ENCODE results near the gene RGS7. TPM values are rescaled to one million over a fixed set of nuclear protein-coding genes. Genes with fewer than 3 reads are reported as not detected.
"Not testable (repeated sequence)": the region's sequence is repeated elsewhere in the genome, so short reads cannot be mapped to it uniquely, and the experiment has no call there.

The RGS7 gene
- total RNA-seq, 2 donors from 2014 or later, result 0.10 to 0.24 TPM

DNA sequence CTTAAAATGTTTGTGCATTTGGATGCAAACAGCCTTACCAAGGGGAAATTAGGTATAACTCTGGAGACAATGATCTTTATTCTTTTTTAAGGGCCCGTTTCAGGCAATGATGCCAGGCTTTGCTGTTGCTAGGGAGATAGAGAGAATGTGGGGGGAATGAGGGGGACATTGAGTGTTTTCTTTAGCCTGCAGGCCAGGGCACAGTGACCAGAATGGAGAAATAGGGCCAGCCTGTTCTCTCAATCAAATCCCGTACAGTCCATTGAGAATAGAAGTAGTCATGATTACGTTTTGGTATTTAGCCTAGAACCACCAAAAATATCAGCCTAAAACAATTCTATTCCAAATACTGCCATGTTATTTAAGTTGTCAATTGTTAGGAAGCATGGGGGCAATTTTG is 49.0 kb downstream of the RGS7 start:
- TF ChIP-seq, protein P1, sequence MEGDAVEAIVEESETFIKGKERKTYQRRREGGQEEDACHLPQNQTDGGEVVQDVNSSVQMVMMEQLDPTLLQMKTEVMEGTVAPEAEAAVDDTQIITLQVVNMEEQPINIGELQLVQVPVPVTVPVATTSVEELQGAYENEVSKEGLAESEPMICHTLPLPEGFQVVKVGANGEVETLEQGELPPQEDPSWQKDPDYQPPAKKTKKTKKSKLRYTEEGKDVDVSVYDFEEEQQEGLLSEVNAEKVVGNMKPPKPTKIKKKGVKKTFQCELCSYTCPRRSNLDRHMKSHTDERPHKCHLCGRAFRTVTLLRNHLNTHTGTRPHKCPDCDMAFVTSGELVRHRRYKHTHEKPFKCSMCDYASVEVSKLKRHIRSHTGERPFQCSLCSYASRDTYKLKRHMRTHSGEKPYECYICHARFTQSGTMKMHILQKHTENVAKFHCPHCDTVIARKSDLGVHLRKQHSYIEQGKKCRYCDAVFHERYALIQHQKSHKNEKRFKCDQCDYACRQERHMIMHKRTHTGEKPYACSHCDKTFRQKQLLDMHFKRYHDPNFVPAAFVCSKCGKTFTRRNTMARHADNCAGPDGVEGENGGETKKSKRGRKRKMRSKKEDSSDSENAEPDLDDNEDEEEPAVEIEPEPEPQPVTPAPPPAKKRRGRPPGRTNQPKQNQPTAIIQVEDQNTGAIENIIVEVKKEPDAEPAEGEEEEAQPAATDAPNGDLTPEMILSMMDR (IDR thresholded peaks at IDR 0.05), result no peak
- H3K27me3 ChIP-seq, result no peaks in the 10 kb centered on the region
- DNase-seq, result no peak
- intact Hi-C loops (cut with DNase I), result no loop called here
- H3K9me3 ChIP-seq, result no peaks in the 10 kb centered on the region
- no peaks in the 10 kb centered on the region for H3K4me1 ChIP-seq
- no peak overlapping the region for H3K9ac ChIP-seq (ENCODE audit: low read depth in 2 of 2, low read length in 2 of 2)
- no peaks in the 10 kb centered on the region for H3K36me3 ChIP-seq
- H3K27ac ChIP-seq, result no peak overlapping the region
- H3K4me3 ChIP-seq, result no peak overlapping the region

DNA sequence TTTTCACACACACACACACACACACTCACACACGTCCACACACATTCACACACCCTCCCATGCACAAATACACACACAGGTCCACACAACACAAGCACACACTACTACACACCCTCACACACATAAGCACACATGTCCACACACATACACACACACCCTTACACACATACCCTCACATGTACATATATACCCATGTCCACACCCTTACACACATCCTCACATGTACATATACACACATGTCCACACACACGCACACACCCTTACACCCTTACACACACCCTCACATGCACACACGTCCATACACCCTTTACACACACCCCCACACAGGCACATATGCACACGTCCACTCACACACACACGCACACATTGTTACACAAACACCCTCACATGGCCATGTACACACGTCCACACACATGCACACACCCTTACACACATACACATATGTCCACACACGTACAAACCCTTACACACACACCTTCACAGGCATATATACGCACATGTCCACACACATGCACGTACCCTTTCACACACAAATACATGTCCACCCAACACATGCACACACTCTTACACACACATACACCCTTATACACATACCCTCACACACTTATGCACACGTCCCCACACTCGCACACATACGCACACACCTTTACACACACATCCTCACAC is 50.7 kb downstream of the RGS7 start:
- intact Hi-C loops (cut with DNase I), result no loop called here
- TF ChIP-seq, protein P1 (IDR thresholded peaks at IDR 0.05), result no peak
- H3K4me1 ChIP-seq, result no peaks in the 10 kb centered on the region
- H3K4me3 ChIP-seq, result no peak overlapping the region
- no peak overlapping the region for H3K27ac ChIP-seq
- no peaks in the 10 kb centered on the region for H3K27me3 ChIP-seq
- H3K9ac ChIP-seq (ENCODE audit: low read depth in 2 of 2, low read length in 2 of 2), result no peak overlapping the region
- no peaks in the 10 kb centered on the region for H3K9me3 ChIP-seq
- no peaks in the 10 kb centered on the region for H3K36me3 ChIP-seq
- DNase-seq, result no peak

DNA sequence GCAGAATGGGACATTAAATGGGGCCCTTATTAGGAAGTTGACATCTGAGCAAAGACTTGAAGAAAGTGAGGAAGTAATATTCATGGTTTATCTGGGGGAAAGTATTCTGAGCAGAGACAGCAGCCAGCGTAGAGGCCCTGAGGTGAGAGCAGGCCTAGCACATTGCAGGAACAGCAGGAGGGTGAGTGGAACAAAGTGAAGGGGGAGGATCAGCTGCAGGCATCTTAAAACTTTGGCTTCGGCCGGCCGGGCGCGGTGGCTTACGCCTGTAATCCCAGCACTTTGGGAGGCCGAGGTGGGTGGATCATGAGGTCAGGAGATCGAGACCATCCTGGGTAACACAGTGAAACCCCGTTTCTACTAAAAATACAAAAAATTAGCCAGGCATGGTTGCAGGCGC is 55.0 kb downstream of the RGS7 start:
- DNase-seq; H3K9me3 ChIP-seq; intact Hi-C loops (cut with DNase I): not testable (repeated sequence)

DNA sequence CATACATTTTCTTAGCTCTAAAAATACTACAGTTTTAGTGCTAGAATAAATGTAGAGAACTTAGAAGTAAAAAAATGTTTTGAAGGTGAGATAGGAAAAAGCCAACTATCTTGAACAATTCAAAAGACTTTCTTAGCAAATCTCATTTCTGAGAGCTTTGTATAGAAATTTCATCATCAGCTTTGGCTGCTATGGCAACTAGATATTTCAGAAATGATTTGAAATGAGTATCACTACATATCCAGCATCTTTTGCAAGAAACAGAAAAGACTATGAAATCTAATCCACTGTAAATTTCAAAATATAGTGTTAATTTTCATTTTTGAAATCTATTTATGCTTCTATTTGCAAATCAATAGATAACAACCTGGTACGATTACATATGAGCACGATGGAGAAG is 57.7 kb downstream of the RGS7 start:
- no peak for DNase-seq
- intact Hi-C loops (cut with DNase I), result no loop called here

More for the DNA sequence above, 55.0 kb downstream of the RGS7 start:
- H3K9ac ChIP-seq (ENCODE audit: low read depth in 2 of 2, low read length in 2 of 2); H3K27ac ChIP-seq; H3K27me3 ChIP-seq; H3K4me3 ChIP-seq; H3K4me1 ChIP-seq; H3K36me3 ChIP-seq: not testable (repeated sequence)

GRCh38 chr1:241292973-241293372 is 64.0 kb downstream of the RGS7 start:
- TF ChIP-seq, protein P1 (IDR thresholded peaks at IDR 0.05), result no peak
- Histone ChIP-seq H3K9ac (ENCODE audit: low read depth in 2 of 2, low read length in 2 of 2) (no peak overlapping the region), H3K27me3 (no peaks in the 10 kb centered on the region)

More for the DNA sequence above, 57.7 kb downstream of the RGS7 start:
- Histone ChIP-seq H3K27me3 (no peaks in the 10 kb centered on the region), H3K9ac (ENCODE audit: low read depth in 2 of 2, low read length in 2 of 2) (no peak overlapping the region), H3K36me3 (no peaks in the 10 kb centered on the region), H3K27ac (no peak overlapping the region), H3K4me1 (no peaks in the 10 kb centered on the region), H3K9me3 (no peaks in the 10 kb centered on the region), H3K4me3 (no peak overlapping the region)
- TF ChIP-seq, protein P1 (IDR thresholded peaks at IDR 0.05), result no peak

DNA sequence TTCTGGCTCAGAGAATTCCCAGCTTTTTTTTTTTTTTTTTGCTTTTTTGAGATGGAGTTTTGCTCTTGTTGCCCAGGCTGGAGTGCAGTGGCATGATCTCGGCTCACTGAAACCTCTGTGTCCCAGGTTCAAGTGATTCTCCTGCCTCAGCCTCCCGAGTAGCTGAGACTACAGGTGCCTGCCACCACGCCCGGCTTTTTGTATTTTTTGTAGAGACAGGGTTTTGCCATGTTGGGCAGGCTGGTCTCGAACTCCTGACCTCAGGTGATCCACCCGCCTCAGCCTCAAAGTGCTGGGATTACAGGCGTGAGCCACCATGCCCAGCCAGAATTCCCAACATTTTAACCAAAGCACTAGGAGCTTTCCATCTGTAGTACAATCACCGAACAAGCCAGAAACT is 65.5 kb downstream of the RGS7 start:
- H3K4me1 ChIP-seq; DNase-seq; H3K27ac ChIP-seq; H3K4me3 ChIP-seq; H3K9me3 ChIP-seq; intact Hi-C loops (cut with DNase I); H3K27me3 ChIP-seq; H3K36me3 ChIP-seq; H3K9ac ChIP-seq (ENCODE audit: low read depth in 2 of 2, low read length in 2 of 2): not testable (repeated sequence)

More at GRCh38 chr1:241292973-241293372, 64.0 kb downstream of the RGS7 start:
- H3K4me3 ChIP-seq, result no peak overlapping the region
- no peak overlapping the region for H3K27ac ChIP-seq
- no peaks in the 10 kb centered on the region for H3K36me3 ChIP-seq
- no peak for DNase-seq
- no peaks in the 10 kb centered on the region for H3K4me1 ChIP-seq
- H3K9me3 ChIP-seq, result no peaks in the 10 kb centered on the region
- intact Hi-C loops (cut with DNase I), result no loop called here
